Mononuclear cell (primary cell): ENCODE data around the gene IFNA21. TPM values are rescaled to one million over a fixed set of nuclear protein-coding genes. Genes with fewer than 3 reads are reported as not detected.
"Not testable (repeated sequence)": the region's sequence is repeated elsewhere in the genome, so short reads cannot be mapped to it uniquely, and the experiment has no call there.

Source experiments
- H3K27me3 ChIP-seq: 2 replicates; pipeline ENCODE4 v1.6.0; 2011; ENCODE audit warnings: low read length, control low read depth; ENCODE audit not compliant: insufficient read depth
- H3K4me1 ChIP-seq: 2 replicates; pipeline ENCODE4 v1.5.1; 2011; ENCODE audit warnings: mild to moderate bottlenecking, low read length, control low read depth; ENCODE audit not compliant: insufficient read depth
- H3K4me3 ChIP-seq: 2 replicates; pipeline ENCODE4 v1.5.1; 2011; ENCODE audit warnings: mild to moderate bottlenecking, low read length, moderate library complexity
- H3K9me3 ChIP-seq: 2 replicates; pipeline ENCODE4 v1.5.1; 2011; ENCODE audit warnings: low read depth, mild to moderate bottlenecking, control low read depth, low read length
- total RNA-seq: library from RNA; depleted of rRNA; stranded (reverse); fragments of >200 nt; gene quantifications from one replicate; pipeline ENCODE4 v1.2.3, GENCODE V29; 2012

Gene IFNA21
- not detected for total RNA-seq

- not testable (repeated sequence) for H3K4me3 ChIP-seq, H3K4me1 ChIP-seq, H3K27me3 ChIP-seq, H3K9me3 ChIP-seq
Measured at GRCh38 chr9:21166560-21166959, at the start of gene IFNA21. TSS of gene IFNA21 (minus strand) at chr9:21166660. CDS start at chr9:21166612, 48 bp downstream.

- H3K4me1 ChIP-seq, H3K27me3 ChIP-seq, H3K9me3 ChIP-seq, H3K4me3 ChIP-seq: not testable (repeated sequence)
Measured at GRCh38 chr9:21213411-21214326, 47.2 kb upstream of the IFNA21 start.

- H3K4me3 ChIP-seq, H3K9me3 ChIP-seq, H3K4me1 ChIP-seq, H3K27me3 ChIP-seq: not testable (repeated sequence)
Measured at GRCh38 chr9:21212160-21212559, 45.7 kb upstream of the IFNA21 start.

GRCh38 chr9:21210782-21211181, 44.3 kb upstream of the IFNA21 start:
- H3K4me1 ChIP-seq, H3K4me3 ChIP-seq, H3K9me3 ChIP-seq, H3K27me3 ChIP-seq: not testable (repeated sequence)

GRCh38 chr9:21210311-21210710, 43.9 kb upstream of the IFNA21 start:
- H3K9me3 ChIP-seq: no peaks in the 10 kb centered on the region
- no peaks in the 10 kb centered on the region for H3K4me1 ChIP-seq
- no peak overlapping the region for H3K4me3 ChIP-seq
- no peaks in the 10 kb centered on the region for H3K27me3 ChIP-seq

- H3K27me3 ChIP-seq, H3K9me3 ChIP-seq, H3K4me3 ChIP-seq, H3K4me1 ChIP-seq: not testable (repeated sequence)
Measured at GRCh38 chr9:21207043-21207442, 40.6 kb upstream of the IFNA21 start, which contains the start of gene IFNA10. TSS of gene IFNA10 (minus strand) at chr9:21207143. CDS start at chr9:21207097, 46 bp downstream.

GRCh38 chr9:21205204-21205603, 38.7 kb upstream of the IFNA21 start:
- no peak overlapping the region for H3K4me3 ChIP-seq
- no peaks in the 10 kb centered on the region for H3K4me1 ChIP-seq
- no peaks in the 10 kb centered on the region for H3K9me3 ChIP-seq
- no peaks in the 10 kb centered on the region for H3K27me3 ChIP-seq

- H3K9me3 ChIP-seq, H3K27me3 ChIP-seq, H3K4me1 ChIP-seq, H3K4me3 ChIP-seq: not testable (repeated sequence)
Measured at GRCh38 chr9:21202105-21202504, 35.6 kb upstream of the IFNA21 start, which contains the start of gene IFNA7. TSS of gene IFNA7 (minus strand) at chr9:21202205. CDS start at chr9:21202165, 40 bp downstream.

- not testable (repeated sequence) for H3K4me1 ChIP-seq, H3K27me3 ChIP-seq, H3K4me3 ChIP-seq, H3K9me3 ChIP-seq
Measured at GRCh38 chr9:21194867-21195776, 28.7 kb upstream of the IFNA21 start.

GRCh38 chr9:21187487-21187886, 21.0 kb upstream of the IFNA21 start, which contains the start of gene IFNA4:
TSS of gene IFNA4 (minus strand) at chr9:21187587. CDS start at chr9:21187531, 56 bp downstream.
- H3K4me1 ChIP-seq, H3K4me3 ChIP-seq, H3K9me3 ChIP-seq, H3K27me3 ChIP-seq: not testable (repeated sequence)

- H3K27me3 ChIP-seq, H3K4me1 ChIP-seq, H3K9me3 ChIP-seq, H3K4me3 ChIP-seq: not testable (repeated sequence)
Measured at GRCh38 chr9:21182810-21183736, 16.6 kb upstream of the IFNA21 start.

- Histone ChIP-seq H3K4me1 (no peaks in the 10 kb centered on the region), H3K4me3 (no peak overlapping the region), H3K27me3 (no peaks in the 10 kb centered on the region)
Measured at GRCh38 chr9:21174671-21175070, 8.2 kb upstream of the IFNA21 start.

GRCh38 chr9:21172156-21172555, 5.7 kb upstream of the IFNA21 start:
- H3K9me3 ChIP-seq: no peaks in the 10 kb centered on the region
- no peaks in the 10 kb centered on the region for H3K27me3 ChIP-seq
- H3K4me3 ChIP-seq: no peak overlapping the region
- H3K4me1 ChIP-seq: no peaks in the 10 kb centered on the region

More at GRCh38 chr9:21174671-21175070, 8.2 kb upstream of the IFNA21 start:
- H3K9me3 ChIP-seq: no peaks in the 10 kb centered on the region

- Histone ChIP-seq H3K9me3 (no peaks in the 10 kb centered on the region), H3K4me1 (no peaks in the 10 kb centered on the region), H3K27me3 (no peaks in the 10 kb centered on the region), H3K4me3 (no peak overlapping the region)
Measured at GRCh38 chr9:21171351-21171750, 4.9 kb upstream of the IFNA21 start.
